Keratinocyte (primary cell): ENCODE data around the gene MYL4. TPM values are rescaled to one million over a fixed set of nuclear protein-coding genes. Genes with fewer than 3 reads are reported as not detected.
A peak's percentile ranks its signal among the peaks of the same experiment; 100 is the strongest.

Experiments used
- DNase-seq: peaks from one replicate; pipeline ENCODE4 v3.0.0-alpha.2; 2011; ENCODE audit warnings: low read depth, missing footprints, low spot score
- FAIRE-seq: peaks from 2 replicates; lab custom pipeline; 2011; peaks lifted over from hg19 to GRCh38; lab: Jason Lieb, UNC
- H2AFZ ChIP-seq: 2 replicates; pipeline ENCODE4 v1.6.0; 2012; ENCODE audit warnings: low read length, control low read depth, inconsistent platforms; ENCODE audit not compliant: control insufficient read depth
- H3K27ac ChIP-seq: 2 replicates; pipeline ENCODE4 v1.5.1; 2011; ENCODE audit warnings: low read length; ENCODE audit not compliant: control insufficient read depth, insufficient read depth
- H3K27me3 ChIP-seq: 3 replicates; pipeline ENCODE4 v1.6.0; 2011; ENCODE audit warnings: low read length; ENCODE audit not compliant: control insufficient read depth, insufficient read depth; ENCODE audit errors: extremely low read depth
- H3K36me3 ChIP-seq, 2 experiments: 2 replicates in 1 of 2; 3 replicates in 1 of 2; pipeline ENCODE4 v1.5.1; 2011; ENCODE audit warnings: low read length in 2 of 2, mild to moderate bottlenecking in 1 of 2; ENCODE audit not compliant: control insufficient read depth in 2 of 2, insufficient read depth in 2 of 2; ENCODE audit errors: extremely low read depth in 1 of 2
- H3K4me1 ChIP-seq: 3 replicates; pipeline ENCODE4 v1.5.1; 2011; ENCODE audit warnings: low read length; ENCODE audit not compliant: control insufficient read depth, insufficient read depth; ENCODE audit errors: extremely low read depth
- H3K4me2 ChIP-seq: 3 replicates; pipeline ENCODE4 v1.6.0; 2011; ENCODE audit warnings: low read depth, low read length; ENCODE audit not compliant: control insufficient read depth, insufficient read depth; ENCODE audit errors: extremely low read depth
- H3K4me3 ChIP-seq, 3 experiments: fragments of 200-600 bp in 1 of 3; sonication (generic) in 1 of 3; 2 replicates in 2 of 3; 3 replicates in 1 of 3; pipeline ENCODE4 v1.5.1; 2011 to 2016; ENCODE audit warnings: low read length in 3 of 3, mild to moderate bottlenecking in 3 of 3, control low read depth in 2 of 3, inconsistent platforms in 1 of 3, low read depth in 1 of 3, mixed read lengths in 1 of 3, mixed run types in 1 of 3, moderate library complexity in 1 of 3; ENCODE audit not compliant: control insufficient read depth in 2 of 3, insufficient read depth in 2 of 3; ENCODE audit errors: extremely low read depth in 1 of 3
- H3K79me2 ChIP-seq: 2 replicates; pipeline ENCODE4 v1.6.0; 2012; ENCODE audit warnings: low read length; ENCODE audit not compliant: control insufficient read depth, insufficient read depth
- H3K9ac ChIP-seq: 3 replicates; pipeline ENCODE4 v1.6.0; 2011; ENCODE audit warnings: low read length; ENCODE audit not compliant: control insufficient read depth, insufficient read depth; ENCODE audit errors: extremely low read depth
- H3K9me1 ChIP-seq: 3 replicates; pipeline ENCODE4 v1.6.0; 2011; ENCODE audit warnings: low read length; ENCODE audit not compliant: control insufficient read depth, insufficient read depth; ENCODE audit errors: extremely low read depth
- H3K9me3 ChIP-seq: 2 replicates; pipeline ENCODE4 v1.5.1; 2012; ENCODE audit warnings: low read depth, low read length; ENCODE audit not compliant: control insufficient read depth
- H4K20me1 ChIP-seq: 3 replicates; pipeline ENCODE4 v1.6.0; 2011; ENCODE audit warnings: low read length; ENCODE audit not compliant: control insufficient read depth, insufficient read depth; ENCODE audit errors: extremely low read depth
- CTCF ChIP-seq, 3 experiments: IDR thresholded peaks in 1 of 3; conservative IDR thresholded peaks in 1 of 3; optimal IDR thresholded peaks in 1 of 3; 2 replicates in 2 of 3; 3 replicates in 1 of 3; pipeline versions ENCODE3 to v1.5.1; 2011; ENCODE audit warnings: low read length in 3 of 3, mild to moderate bottlenecking in 3 of 3, moderate library complexity in 2 of 3, control low read depth in 1 of 3, inconsistent platforms in 1 of 3; ENCODE audit not compliant: insufficient read depth in 2 of 3; ENCODE audit errors: extremely low read depth in 1 of 3
- EZH2 ChIP-seq: IDR thresholded peaks from one replicate; pipeline ENCODE4 v1.6.1; 2012; ENCODE audit warnings: inconsistent platforms, mild to moderate bottlenecking, low read length, moderate library complexity
- dilution Hi-C: fragments of 300-500 bp; cut with MboI; formaldehyde crosslinking; loops from one replicate; pipeline ENCODE4 v1.7.0; 2020; ENCODE audit warnings: low sequenced_read_pairs; ENCODE audit not compliant: extremely low pct_ligation_motif_present
- polyA plus RNA-seq, 5 experiments: library from polyadenylated mRNA; depleted of rRNA in 3 of 5; stranded (reverse) in 3 of 5; stranded (forward) in 1 of 5; unstranded in 1 of 5; fragments of >200 nt; gene quantifications; 1 replicate in 1 of 5; 2 replicates in 3 of 5; 3 replicates in 1 of 5; pipeline versions ENCODE4 v1.2.1 to v1.2.3, GENCODE V29; 2011 to 2012; ENCODE audit warnings: missing spikeins in 2 of 5, low read depth in 1 of 5, low replicate concordance in 1 of 5

MYL4 gene
- polyA plus RNA-seq, 1 donor (not counting 4 experiments of a cell fraction or from before 2014, with no cell fraction given), result not detected

- Histone ChIP-seq H3K36me3 (no peaks in the 10 kb centered on the region), H2AFZ (no peak overlapping the region), H3K27me3 (no peaks in the 10 kb centered on the region), H3K9me3 (no peaks in the 10 kb centered on the region), H3K9me1 (no peaks in the 10 kb centered on the region), H3K27ac (no peak overlapping the region), H3K9ac (no peak overlapping the region), H3K4me3 (no peak overlapping the region), H3K4me1 (peaks cover 25% of the 10 kb centered on the region), H3K4me2 (no peak overlapping the region), H3K79me2 (no peaks in the 10 kb centered on the region), H4K20me1 (no peaks in the 10 kb centered on the region)
- TF ChIP-seq CTCF (optimal IDR thresholded peaks at IDR 0.05 in 1 of 3, IDR thresholded peaks at IDR 0.05 in 1 of 3, conservative IDR thresholded peaks at IDR 0.05 in 1 of 3; ENCODE audit: extremely low read depth in 1 of 3, insufficient read depth in 2 of 3, low read length in 3 of 3) (no peak), EZH2 (no peak)
- no peak for FAIRE-seq
- no peak for DNase-seq
- dilution Hi-C loops, result no loop called here
These were observed 12.9 kb downstream of the MYL4 start for GRCh38 chr17:47222047-47222446.

GRCh38 chr17:47223007-47223406, 13.9 kb downstream of the MYL4 start:
- Histone ChIP-seq H3K4me1 (peaks cover 25% of the 10 kb centered on the region), H3K79me2 (no peaks in the 10 kb centered on the region), H3K4me3 (no peak overlapping the region), H3K27me3 (no peaks in the 10 kb centered on the region), H4K20me1 (no peaks in the 10 kb centered on the region), H2AFZ (no peak overlapping the region), H3K27ac (no peak overlapping the region), H3K9ac (no peak overlapping the region), H3K4me2 (peak overlapping the region; percentile 10), H3K9me3 (no peaks in the 10 kb centered on the region), H3K9me1 (no peaks in the 10 kb centered on the region), H3K36me3 (no peaks in the 10 kb centered on the region)
- dilution Hi-C loops, result no loop called here
- FAIRE-seq (no peak), DNase-seq (no peak)
- TF ChIP-seq EZH2 (no peak), CTCF (optimal IDR thresholded peaks at IDR 0.05 in 1 of 3, IDR thresholded peaks at IDR 0.05 in 1 of 3, conservative IDR thresholded peaks at IDR 0.05 in 1 of 3; ENCODE audit: extremely low read depth in 1 of 3, insufficient read depth in 2 of 3, low read length in 3 of 3) (no peak)
